Measurements from ENCODE around the gene LTBP3. TPM values are rescaled to one million over a fixed set of nuclear protein-coding genes. Genes with fewer than 3 reads are reported as not detected.

LTBP3 gene
- total and polyA plus RNA-seq, 9 of the 15 experiments (the other 6 are each of a cell fraction or from before 2014, with no cell fraction given): 0.06 to 20.5 (median 4.8) TPM

GRCh38 chr11:65503368-65503948, 54.7 kb downstream of the LTBP3 start (continued):
- peak; percentile 64 for TF ChIP-seq HDAC3 (IDR thresholded peaks at IDR 0.05; ENCODE audit: borderline replicate concordance, partially characterized antibody)
- TF ChIP-seq CLOCK (CRISPR knock-in tag; IDR thresholded peaks at IDR 0.05; ENCODE audit: borderline replicate concordance): no peak
- no peak for TF ChIP-seq PCBP1 (IDR thresholded peaks at IDR 0.05; ENCODE audit: low read depth, low read length, poor library complexity, severe bottlenecking)
- peak; percentile 19; the same call in 1 of the 2 replicates for TF ChIP-seq NCOA6 (IDR thresholded peaks at IDR 0.05)
- TF ChIP-seq UBTF (IDR thresholded peaks at IDR 0.05; ENCODE audit: borderline replicate concordance in 1 of 2, low read depth in 2 of 2, low read length in 2 of 2): no peak
- TF ChIP-seq GATAD2A (IDR thresholded peaks at IDR 0.05): no peak
- TF ChIP-seq SRSF7 (optimal IDR thresholded peaks at IDR 0.05; ENCODE audit: low read depth, low read length): no peak
- TF ChIP-seq KDM2B (CRISPR knock-in tag; IDR thresholded peaks at IDR 0.05): no peak
- no peak for TF ChIP-seq HCFC1 (IDR thresholded peaks at IDR 0.05; ENCODE audit: low read depth, low read length)
- no peak for TF ChIP-seq IFI16 (CRISPR knock-in tag; IDR thresholded peaks at IDR 0.05)
- TF ChIP-seq ZNF592 (IDR thresholded peaks at IDR 0.05): no peak
- no peak for TF ChIP-seq ZNF79 (CRISPR knock-in tag; IDR thresholded peaks at IDR 0.05; ENCODE audit: low read depth)
- peak; percentile 5 for TF ChIP-seq ZBTB8A (IDR thresholded peaks at IDR 0.05; ENCODE audit: partially characterized antibody)
- no peak for TF ChIP-seq THAP12 (CRISPR knock-in tag; IDR thresholded peaks at IDR 0.05)
- TF ChIP-seq ZNF764 (CRISPR knock-in tag; IDR thresholded peaks at IDR 0.05; ENCODE audit: low read depth): no peak
- TF ChIP-seq RFX7 (CRISPR knock-in tag; IDR thresholded peaks at IDR 0.05): no peak; the same call in 1 of the 2 replicates
- no peak for TF ChIP-seq KAT2B (IDR thresholded peaks at IDR 0.05; ENCODE audit: low read depth, low read length)
